CD4-positive, alpha-beta T cell treated with Interleukin-21 for 1 hour (primary cell): ENCODE results near the gene ITGAD.

Source experiments
- DNase-seq: peaks from one replicate; pipeline ENCODE4 v3.0.0-alpha.2; 2020

Gene ITGAD

DNA sequence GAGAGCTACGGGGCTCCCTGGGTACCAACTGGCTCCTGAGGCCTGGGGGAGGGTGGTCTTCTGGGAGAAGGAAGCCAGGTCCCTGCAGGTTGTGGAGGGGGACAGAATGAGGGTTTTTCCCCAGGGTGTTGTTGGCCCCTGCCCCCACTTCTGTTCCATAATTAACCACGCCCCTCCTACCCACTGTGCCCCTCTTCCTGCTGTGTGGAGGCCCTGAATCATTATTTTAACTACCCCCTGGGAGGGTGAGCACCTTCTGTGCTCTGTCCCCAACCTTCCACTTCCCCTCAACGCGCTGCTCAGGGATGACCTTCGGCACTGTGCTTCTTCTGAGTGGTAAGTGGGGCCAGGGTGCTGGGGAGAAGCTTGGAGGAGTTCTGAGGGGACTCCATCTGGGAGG, at the start of gene ITGAD:
Gene ITGAD (plus strand): TSS at position 280 of the 400 bp plus-strand sequence. CDS start 26 bp downstream, at position 306.
- DNase-seq, result no peak

- DNase-seq, result no peak
Observed at GRCh38 chr16:31344712-31345111, 48.4 kb upstream of the ITGAD start.

DNA sequence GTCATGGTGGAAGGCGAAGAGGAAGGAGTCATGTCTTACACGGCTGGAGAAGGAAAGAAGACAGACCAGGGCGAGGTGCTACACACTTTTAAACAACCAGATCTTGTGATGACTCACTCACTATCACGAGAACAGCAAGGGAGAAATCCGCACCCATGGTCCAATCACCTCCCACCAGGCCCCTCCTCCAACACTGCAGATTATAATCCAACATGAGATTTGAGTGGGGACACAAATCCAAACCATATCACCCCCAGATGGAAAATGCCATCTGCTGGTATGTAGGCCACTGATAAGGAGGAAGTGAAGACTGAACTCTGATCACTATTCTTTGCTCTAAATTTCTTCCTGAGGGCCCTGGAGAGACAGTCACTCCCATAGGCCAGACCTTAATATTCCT, 45.7 kb upstream of the ITGAD start:
- DNase-seq, result no peak

GRCh38 chr16:31348579-31348978, 44.6 kb upstream of the ITGAD start:
- no peak for DNase-seq

DNA sequence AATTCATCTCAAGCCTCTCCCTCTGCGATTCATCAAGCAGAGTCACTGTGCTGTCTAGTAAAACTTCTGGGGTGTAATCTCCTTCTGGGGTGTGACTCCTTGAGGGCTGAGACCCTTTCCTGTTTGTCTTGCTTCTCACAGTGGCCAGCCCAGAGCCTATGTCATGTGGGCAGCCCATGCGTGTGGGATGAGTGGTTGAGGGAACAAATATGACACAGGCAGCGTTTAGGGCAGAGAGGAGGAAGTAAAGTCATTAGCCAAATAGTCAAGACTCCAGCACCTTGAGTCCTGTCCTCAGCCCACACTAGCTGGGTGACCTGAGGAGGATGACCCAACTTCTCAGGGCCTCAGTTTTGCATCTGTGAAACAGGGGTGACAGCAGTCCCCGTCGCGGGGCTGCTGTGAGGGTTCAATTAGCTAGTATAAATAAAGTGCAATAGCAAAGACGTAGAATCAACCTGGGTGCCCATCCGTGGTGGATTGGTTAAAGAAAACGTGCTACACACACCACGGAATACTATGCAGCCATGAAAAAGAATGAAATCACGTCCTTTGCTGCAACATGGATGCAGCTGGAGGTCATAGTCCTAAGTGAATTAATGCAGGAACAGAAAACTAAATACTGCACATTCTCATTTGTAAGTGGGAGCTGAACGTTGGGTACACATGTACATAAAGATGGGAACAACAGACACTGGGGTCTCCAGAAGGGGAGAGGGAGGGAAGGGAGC, 42.7 kb upstream of the ITGAD start:
- peak; percentile 19 for DNase-seq

GRCh38 chr16:31351246-31351941, 41.7 kb upstream of the ITGAD start:
- DNase-seq, result no peak

- no peak for DNase-seq
Observed at GRCh38 chr16:31351942-31352325, 41.2 kb upstream of the ITGAD start.

- DNase-seq, result no peak
Observed at GRCh38 chr16:31352376-31353115, 40.6 kb upstream of the ITGAD start.

DNA sequence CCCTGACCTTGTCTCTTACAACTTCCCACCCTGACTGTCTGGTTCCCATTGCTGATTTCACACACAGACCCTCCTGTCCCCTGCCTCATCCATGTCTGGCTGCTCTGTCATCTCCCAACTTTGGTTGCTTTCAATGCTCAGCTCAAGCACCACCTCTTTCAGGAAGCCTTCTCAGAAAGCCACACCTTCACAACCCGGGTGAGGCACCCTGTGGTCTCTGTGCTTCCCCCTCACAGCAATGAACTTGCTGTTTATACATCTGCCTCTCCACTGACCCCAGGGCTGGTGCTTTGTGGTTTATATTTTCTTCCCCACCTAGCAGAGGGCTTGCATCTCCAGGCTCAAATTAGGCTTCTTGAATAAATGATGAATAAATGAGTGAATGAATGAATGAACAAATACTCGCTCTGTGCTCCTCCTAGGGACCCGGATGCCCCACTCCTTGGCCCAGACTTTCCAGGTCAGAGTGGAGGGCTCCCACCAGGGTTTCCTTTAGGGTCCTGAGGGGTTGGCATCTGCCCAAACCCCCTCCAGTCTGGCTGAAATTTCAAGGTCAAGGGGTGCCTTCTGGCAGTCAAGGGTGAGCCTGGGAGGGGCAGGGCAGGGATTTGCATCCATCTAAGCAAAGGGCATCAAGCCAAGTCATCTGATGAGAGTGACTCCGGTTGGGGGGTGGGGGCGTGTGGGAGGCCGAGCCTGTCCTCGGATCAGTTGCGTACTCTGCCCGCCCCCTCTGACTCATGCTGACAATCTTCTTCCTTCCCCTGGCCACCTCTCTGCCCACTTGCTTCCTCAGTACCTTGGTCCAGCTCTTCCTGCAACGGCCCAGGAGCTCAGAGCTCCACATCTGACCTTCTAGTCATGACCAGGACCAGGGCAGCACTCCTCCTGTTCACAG, 38.5 kb upstream of the ITGAD start, which contains the start of gene ITGAX:
Gene ITGAX (plus strand): TSS at position 783 of the 898 bp plus-strand sequence. CDS start 79 bp downstream, at position 862.
- DNase-seq, result peak; percentile 64

DNA sequence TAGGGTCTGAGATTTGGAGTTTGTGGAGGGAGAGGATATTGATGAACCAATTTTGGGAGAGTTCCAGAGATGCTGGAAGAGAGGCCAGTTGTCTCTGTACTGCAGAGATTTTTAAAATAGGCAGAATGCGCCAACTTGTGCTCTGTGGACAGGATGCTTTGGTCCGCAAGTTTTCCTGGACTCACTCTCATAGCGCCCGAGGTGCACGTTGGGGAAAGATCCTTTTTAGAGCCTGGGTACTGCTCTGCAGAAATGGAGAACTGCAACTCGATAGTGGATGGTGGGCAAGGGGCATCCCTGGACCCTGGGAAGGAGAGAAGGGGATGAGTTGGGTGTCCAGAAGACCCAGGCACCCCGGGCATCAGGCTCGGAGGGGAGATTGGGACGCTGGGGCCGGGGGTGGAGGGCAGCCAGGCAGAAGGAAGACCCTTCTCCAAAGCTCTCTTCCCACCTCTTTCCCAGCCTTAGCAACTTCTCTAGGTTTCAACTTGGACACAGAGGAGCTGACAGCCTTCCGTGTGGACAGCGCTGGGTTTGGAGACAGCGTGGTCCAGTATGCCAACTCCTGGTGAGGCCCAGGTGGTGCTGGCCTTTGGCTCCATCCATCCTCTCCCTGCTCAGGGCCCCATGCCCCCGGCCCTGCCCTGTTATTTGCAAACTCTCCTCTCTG, 37.6 kb upstream of the ITGAD start:
- no peak for DNase-seq

GRCh38 chr16:31356566-31357323, 36.4 kb upstream of the ITGAD start:
- DNase-seq, result no peak

DNA sequence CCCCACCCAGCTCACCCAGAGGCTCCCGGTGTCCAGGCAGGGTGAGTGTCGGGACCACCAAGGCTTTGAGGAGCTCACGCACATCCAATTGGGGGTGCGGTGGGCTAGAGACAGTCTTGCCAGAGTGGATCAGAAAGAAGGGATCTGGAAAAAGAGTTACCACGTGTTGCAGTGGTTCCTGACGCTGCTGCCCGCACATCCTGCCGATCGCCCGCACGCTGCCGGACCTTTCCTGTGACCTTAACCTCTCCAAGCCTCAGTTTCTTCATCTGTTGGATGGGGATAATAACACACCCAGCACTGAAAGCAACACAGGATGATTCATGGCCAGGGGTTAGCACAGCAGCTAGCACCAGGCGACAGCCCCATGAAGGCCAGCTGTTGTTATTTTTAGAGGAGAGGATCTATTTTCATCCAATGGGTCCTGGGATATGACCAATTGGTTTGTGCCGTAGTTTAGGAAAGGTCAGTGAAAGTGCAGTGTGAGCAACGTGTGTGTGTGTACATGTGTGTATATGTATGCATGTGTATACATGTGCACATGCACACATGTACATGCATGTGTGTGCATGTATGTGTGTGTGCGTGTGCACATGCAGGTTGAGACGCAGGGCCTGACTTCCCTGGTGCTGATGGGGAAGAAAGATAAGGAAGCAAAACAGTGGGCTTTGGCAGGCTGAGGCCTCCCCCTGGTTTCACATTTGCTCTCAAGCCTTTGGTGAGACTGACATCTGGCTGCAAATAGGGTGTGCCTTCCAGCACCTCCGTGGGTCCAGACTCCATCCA, 35.6 kb upstream of the ITGAD start:
- DNase-seq, result no peak

GRCh38 chr16:31360251-31360650, 32.9 kb upstream of the ITGAD start:
- no peak for DNase-seq

DNA sequence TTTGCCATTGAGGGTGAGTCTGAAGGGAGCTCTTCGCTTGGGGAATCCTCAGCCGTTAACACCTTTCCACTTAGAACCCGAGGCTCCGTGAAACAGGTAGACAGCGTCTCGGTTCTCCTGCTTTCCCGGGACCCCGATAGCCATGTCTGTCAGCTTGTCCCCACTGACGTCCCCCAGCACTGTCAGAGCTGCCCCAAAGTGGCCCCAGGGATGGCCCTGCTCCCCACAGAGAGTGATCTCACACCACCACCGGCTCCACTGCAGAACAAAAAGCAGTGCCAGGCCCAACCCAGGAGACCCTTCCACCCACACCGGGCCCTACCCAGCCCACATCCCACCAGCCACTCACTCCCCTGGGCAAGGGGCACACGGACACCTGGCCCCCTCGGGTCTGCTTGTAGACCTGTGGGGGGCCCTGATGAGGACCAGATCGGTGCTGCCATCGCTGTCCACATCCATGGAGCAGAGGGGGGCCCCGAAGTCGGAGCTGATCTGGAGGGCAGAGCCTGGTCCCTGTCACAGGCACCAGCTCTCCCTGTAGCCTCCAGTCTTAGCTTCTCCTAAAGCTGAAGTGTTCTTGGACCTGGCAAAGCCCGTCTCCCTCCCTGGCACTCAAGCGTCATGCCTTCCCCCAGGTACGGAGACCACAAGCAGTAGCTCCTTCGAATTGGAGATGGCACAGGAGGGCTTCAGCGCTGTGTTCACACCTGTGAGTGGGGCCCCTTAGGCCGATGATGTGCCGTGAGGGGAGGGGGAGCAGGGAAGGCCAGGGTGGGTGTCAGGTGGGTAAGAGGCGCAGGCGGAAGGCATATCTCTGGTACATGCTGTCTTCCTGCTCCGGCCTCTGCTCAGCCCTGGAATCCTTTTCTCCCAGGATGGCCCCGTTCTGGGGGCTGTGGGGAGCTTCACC, 31.7 kb upstream of the ITGAD start:
- no peak for DNase-seq

GRCh38 chr16:31362476-31363405, 30.4 kb upstream of the ITGAD start:
- DNase-seq, result no peak

DNA sequence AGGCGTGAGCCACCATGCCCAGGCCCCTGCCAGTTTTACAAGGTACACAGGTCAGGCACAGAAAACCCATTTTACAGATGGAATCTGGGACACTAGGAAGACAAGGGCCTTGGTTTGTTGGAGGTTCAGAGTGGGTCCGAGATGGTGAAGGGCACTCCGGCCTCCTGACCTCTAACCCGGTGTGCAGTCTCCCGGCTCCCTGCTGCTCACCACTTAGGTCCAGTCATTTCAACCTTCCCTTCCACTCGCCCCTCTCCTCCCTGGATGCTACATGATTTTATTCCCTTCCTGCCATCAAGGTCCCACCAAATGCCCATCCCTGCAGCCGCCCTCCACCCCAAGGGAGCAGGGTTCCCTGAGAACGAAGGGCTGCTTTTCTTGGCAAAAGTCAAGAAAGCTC, 29.4 kb upstream of the ITGAD start:
- no peak for DNase-seq

- no peak for DNase-seq
Observed at GRCh38 chr16:31364421-31364820, 28.7 kb upstream of the ITGAD start.
